Measurements from ENCODE around the gene ADPRH. TPM values are rescaled to one million over a fixed set of nuclear protein-coding genes. Genes with fewer than 3 reads are reported as not detected.

ADPRH gene
- total and polyA plus RNA-seq, 10 of the 15 experiments (the other 5 are each of a cell fraction or from before 2014, with no cell fraction given), result 2.3 to 32.6 (median 19.0) TPM

- H3K9ac ChIP-seq (ENCODE audit: control insufficient read depth, insufficient read depth, low read length), result peak overlapping the region; percentile 19; the same call in 1 of the 2 replicates
- FAIRE-seq (no peak), DNase-seq (ENCODE audit: low read depth, low spot score) (no peak), ATAC-seq (no peak)
- H3K36me3 ChIP-seq (ENCODE audit: control insufficient read depth in 2 of 2, insufficient read depth in 2 of 2, low read length in 1 of 2), result no peaks in the 10 kb centered on the region; a peak in 1 of 4 replicates
- H3K27me3 ChIP-seq (replicated peaks in 1 of 2; ENCODE audit: control insufficient read depth in 2 of 2, insufficient read depth in 2 of 2, low read length in 1 of 2), result no peaks in the 10 kb centered on the region
- no peak overlapping the region for H3K4me2 ChIP-seq (ENCODE audit: control insufficient read depth, insufficient read depth)
- ChIA-PET CTCF (interaction anchor here (1.1 to 2.5 kb wide), 6 partner anchors 29 to 80 kb away, joined by 3 to 16 read pairs (median 4); partner anchors contain the start of gene CD80), RAD21 (ENCODE audit: unreplicated experiment) (interaction anchor here (0.6 to 7.8 kb wide), 5 partner anchors 25 to 467 kb away, joined by 3 to 103 read pairs (median 4); partner anchors contain the start of gene CD80), SMC1A (ENCODE audit: uncharacterized antibody, unreplicated experiment) (interaction anchor here (0.9 to 9.4 kb wide), 6 partner anchors 29 to 80 kb away, joined by 3 to 128 read pairs (median 4); partner anchors contain the start of gene COX17), POLR2A (interaction anchor here (0.8 to 6.1 kb wide), 4 partner anchors 8 to 76 kb away, joined by 3 to 103 read pairs (median 4); partner anchors contain the start of gene PLA1A)
- intact Hi-C loops (cut with micrococcal nuclease; ENCODE audit: unreplicated experiment) (no loop called here), in situ Hi-C loops (cut with MboI) (no loop called here)
- no peaks in the 10 kb centered on the region for H3K79me2 ChIP-seq (ENCODE audit: control insufficient read depth, insufficient read depth, low read length)
- peaks cover 44% of the 10 kb centered on the region for H3K4me1 ChIP-seq (ENCODE audit: control insufficient read depth, insufficient read depth, low read length)
- H2AFZ ChIP-seq (ENCODE audit: control insufficient read depth, low read depth, low read length), result peak overlapping the region; percentile 28
- no TSS peak for BruUV-seq (replicated peaks)
- 84% methylated on average over 8 of the region's 8 CpGs for WGBS (ENCODE audit: insufficient coverage, insufficient replicate concordance, low lambda C conversion rate, missing lambda C conversion rate)
- TF ChIP-seq CEBPB (IDR thresholded peaks at IDR 0.05; ENCODE audit: borderline replicate concordance in 1 of 2, low read depth in 2 of 2, low read length in 2 of 2) (no peak), CREB1 (IDR thresholded peaks at IDR 0.05; ENCODE audit: low read depth) (peak; percentile 24; the same call in 1 of the 2 replicates), EED (IDR thresholded peaks at IDR 0.05; ENCODE audit: low read depth) (no peak), EGR1 (IDR thresholded peaks at IDR 0.05; ENCODE audit: borderline replicate concordance in 1 of 2, low read depth in 2 of 2, low read length in 2 of 2) (0 out of 3 replicates have a peak, but pooled peaks of 1 of the 2 experiments have one; percentile 7)
- no peak overlapping the region for H3K4me3 ChIP-seq
- no peaks in the 10 kb centered on the region for H3K9me3 ChIP-seq (replicated peaks; ENCODE audit: control insufficient read depth, insufficient read depth, low read length)
- H4K20me1 ChIP-seq (ENCODE audit: control insufficient read depth, insufficient read depth), result no peaks in the 10 kb centered on the region
- peak overlapping the region; percentile 40 for H3K27ac ChIP-seq (ENCODE audit: control insufficient read depth, insufficient read depth)
Measured at GRCh38 chr3:119630128-119630879, 51.0 kb downstream of the ADPRH start.
